HepG2 (cell line): ENCODE results near the gene CSNK2B. TPM values are rescaled to one million over a fixed set of nuclear protein-coding genes. Genes with fewer than 3 reads are reported as not detected.

ENCODE experiments used
- ARHGAP35 ChIP-seq: sonication (generic); formaldehyde crosslinking; IDR thresholded peaks from 2 replicates; pipeline ENCODE4 v1.9.0; 2022; ENCODE audit warnings: mild to moderate bottlenecking, inconsistent platforms, moderate library complexity, missing genetic modification reagents, borderline replicate concordance
- ASH2L ChIP-seq: fragments of 300-600, 200-600 bp; sonication (generic); IDR thresholded peaks from 2 replicates; pipeline ENCODE4 v1.7.0; 2017; ENCODE audit warnings: low read depth, mild to moderate bottlenecking, moderate library complexity, mixed read lengths, low read length; ENCODE audit not compliant: insufficient read length
- CBX5 ChIP-seq: sonication (generic); formaldehyde crosslinking; IDR thresholded peaks from 2 replicates; pipeline ENCODE4 v1.4.0; 2020; ENCODE audit warnings: missing genetic modification reagents, borderline replicate concordance
- CREM ChIP-seq, 2 experiments: sonication (generic) in 1 of 2; formaldehyde crosslinking in 1 of 2; IDR thresholded peaks; 2 replicates each; pipeline versions ENCODE4 v1.4.0 to v1.6.1; 2016 to 2020; ENCODE audit warnings: antibody characterized with exemption in 1 of 2, mild to moderate bottlenecking in 1 of 2, missing genetic modification reagents in 1 of 2
- FOXA1 ChIP-seq, 2 experiments: fragments of 450-650 bp in 1 of 2; sonication (generic) in 1 of 2; formaldehyde crosslinking in 1 of 2; IDR thresholded peaks; 2 replicates each; pipeline versions ENCODE4 v1.4.0 to v1.6.1; 2016 to 2020; ENCODE audit warnings: missing genetic modification reagents in 1 of 2
- HCFC1 ChIP-seq: fragments of 150-350 bp; IDR thresholded peaks from 2 replicates; pipeline ENCODE4 v1.6.1; 2014; ENCODE audit warnings: low read depth, low read length
- HOXA9 ChIP-seq: sonication (generic); formaldehyde crosslinking; IDR thresholded peaks from 2 replicates; pipeline ENCODE4 v1.8.1; 2022; ENCODE audit warnings: missing genetic modification reagents, mild to moderate bottlenecking, moderate library complexity, borderline replicate concordance
- MXI1 ChIP-seq: IDR thresholded peaks from 3 replicates; pipeline ENCODE4 v1.6.1; 2012; ENCODE audit warnings: low read depth, low read length, inconsistent platforms, borderline replicate concordance
- NKX3-1 ChIP-seq: sonication (generic); formaldehyde crosslinking; IDR thresholded peaks from 2 replicates; pipeline ENCODE4 v1.5.0; 2020; ENCODE audit warnings: missing genetic modification reagents
- REST ChIP-seq, 2 experiments: IDR thresholded peaks; 2 replicates each; pipeline ENCODE4 v1.6.1; 2011 to 2012; ENCODE audit warnings: low read length in 2 of 2, borderline replicate concordance in 1 of 2, low read depth in 1 of 2, mild to moderate bottlenecking in 1 of 2, moderate library complexity in 1 of 2
- SALL2 ChIP-seq: sonication (generic); formaldehyde crosslinking; IDR thresholded peaks from 2 replicates; pipeline ENCODE4 v1.8.1; 2023; ENCODE audit warnings: mild to moderate bottlenecking, missing genetic modification reagents, inconsistent platforms
- THAP7 ChIP-seq: sonication (generic); formaldehyde crosslinking; IDR thresholded peaks from 2 replicates; pipeline ENCODE4 v1.8.1; 2023; ENCODE audit warnings: mild to moderate bottlenecking, missing genetic modification reagents
- ZBTB25 ChIP-seq: IDR thresholded peaks from 2 replicates; pipeline ENCODE4 v1.6.1; 2018; ENCODE audit warnings: missing genetic modification reagents
- ZNF33A ChIP-seq: sonication (generic); formaldehyde crosslinking; IDR thresholded peaks from 2 replicates; pipeline ENCODE4 v1.5.1; 2020; ENCODE audit warnings: missing genetic modification reagents, mild to moderate bottlenecking, moderate library complexity, borderline replicate concordance
- ZNF598 ChIP-seq: sonication (generic); formaldehyde crosslinking; IDR thresholded peaks from 2 replicates; pipeline ENCODE4 v1.5.1; 2020; ENCODE audit warnings: mild to moderate bottlenecking, missing genetic modification reagents, borderline replicate concordance
- ZNF614 ChIP-seq: IDR thresholded peaks from 2 replicates; pipeline ENCODE4 v1.6.1; 2018; ENCODE audit warnings: missing biosample characterization, missing genetic modification reagents, inconsistent platforms, borderline replicate concordance
- ZNF713 ChIP-seq: sonication (generic); formaldehyde crosslinking; IDR thresholded peaks from 2 replicates; pipeline ENCODE4 v1.4.0; 2020; ENCODE audit warnings: mild to moderate bottlenecking, missing genetic modification reagents
- polyA plus RNA-seq, 8 experiments: library from polyadenylated mRNA; depleted of rRNA in 3 of 8; stranded (reverse) in 7 of 8; unstranded in 1 of 8; fragments of >200 nt; fragmentation: Illumina TruSeq in 4 of 8; extraction: Trizol in 4 of 8; gene quantifications; 2 replicates each; pipeline versions ENCODE4 v1.2.1 to v1.2.3, GENCODE V29; 2011 to 2016; ENCODE audit warnings: low read depth in 4 of 8, missing spikeins in 1 of 8, mixed read lengths in 1 of 8; ENCODE audit not compliant: insufficient read depth in 1 of 8
- total RNA-seq, 5 experiments: library from RNA; depleted of rRNA; stranded (reverse); fragments of >200 nt; fragmentation: Illumina TruSeq; extraction: Trizol; gene quantifications; 2 replicates each; pipeline ENCODE4 v1.2.3, GENCODE V29; 2016; ENCODE audit warnings: low read depth in 1 of 5
- TF ChIP-seq, protein P1 (sequence below): sonication (generic); formaldehyde crosslinking; conservative IDR thresholded peaks from 2 replicates; pipeline ENCODE4 v1.8.0; 2022; ENCODE audit warnings: mild to moderate bottlenecking, moderate library complexity, missing genetic modification reagents

Gene CSNK2B
- total and polyA plus RNA-seq, 2 of the 13 experiments (the other 11 are each of a cell fraction or from before 2014, with no cell fraction given) = 111 to 296 TPM

DNA sequence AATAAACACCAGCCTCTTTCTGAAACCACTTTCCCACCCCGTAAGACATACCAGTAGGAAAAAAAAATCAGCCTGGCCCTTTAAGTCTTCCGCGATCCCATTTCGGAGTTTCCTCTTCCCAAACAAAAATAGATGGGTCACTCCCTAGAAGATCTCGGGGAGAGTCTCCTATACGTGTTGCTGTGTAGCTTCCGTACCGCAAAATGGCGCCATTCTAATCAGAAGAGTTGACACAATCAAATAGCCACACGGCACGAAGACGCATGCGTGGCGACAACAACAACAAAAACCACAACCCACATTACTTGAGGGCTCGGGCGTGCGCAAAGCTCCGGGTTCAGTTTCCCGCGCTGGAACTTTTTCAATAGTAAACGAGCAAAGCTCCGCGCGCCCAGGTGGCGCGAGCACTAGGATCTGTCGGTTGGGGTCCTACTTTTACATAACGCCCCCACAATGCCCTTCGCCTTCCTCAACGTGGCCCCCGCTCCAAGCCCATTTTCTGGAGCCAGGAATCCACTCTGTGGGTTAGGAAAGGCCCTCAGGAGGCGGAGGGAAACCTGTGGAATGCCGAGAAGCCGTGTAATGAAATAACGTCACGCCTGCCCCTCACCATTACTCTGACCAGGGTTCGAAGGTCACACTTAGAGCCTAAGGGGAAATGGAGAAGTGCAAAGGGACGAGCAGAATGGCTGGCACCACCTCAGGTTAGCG lies 935 bp upstream of the CSNK2B start, which contains the start of gene GPANK1 (continued):
- peak; percentile 79; the same call in 1 of the 2 replicates for TF ChIP-seq ARHGAP35 (CRISPR knock-in tag)
- TF ChIP-seq ZNF614 (CRISPR knock-in tag) = peak; percentile 65; the same call in 1 of the 2 replicates
- peak; percentile 46; the same call in 1 of the 2 replicates for TF ChIP-seq HCFC1
- peak; percentile 17; the same call in 1 of the 2 replicates for TF ChIP-seq ZNF33A (CRISPR knock-in tag)
- TF ChIP-seq SALL2 (CRISPR knock-in tag) = no peak
- peak; percentile 60 for TF ChIP-seq ASH2L
- TF ChIP-seq ZNF713 (CRISPR knock-in tag) = 0 out of 2 replicates have a peak, but pooled peaks have one; percentile 83
- TF ChIP-seq REST (IDR thresholded peaks at IDR 0.05; ENCODE audit: borderline replicate concordance in 1 of 2, low read depth in 1 of 2, low read length in 2 of 2) = peak in 1 of 2 experiments; percentile 21; a peak in 1 of 4 replicates
- no peak for TF ChIP-seq HOXA9 (CRISPR knock-in tag)
- TF ChIP-seq, protein P1, sequence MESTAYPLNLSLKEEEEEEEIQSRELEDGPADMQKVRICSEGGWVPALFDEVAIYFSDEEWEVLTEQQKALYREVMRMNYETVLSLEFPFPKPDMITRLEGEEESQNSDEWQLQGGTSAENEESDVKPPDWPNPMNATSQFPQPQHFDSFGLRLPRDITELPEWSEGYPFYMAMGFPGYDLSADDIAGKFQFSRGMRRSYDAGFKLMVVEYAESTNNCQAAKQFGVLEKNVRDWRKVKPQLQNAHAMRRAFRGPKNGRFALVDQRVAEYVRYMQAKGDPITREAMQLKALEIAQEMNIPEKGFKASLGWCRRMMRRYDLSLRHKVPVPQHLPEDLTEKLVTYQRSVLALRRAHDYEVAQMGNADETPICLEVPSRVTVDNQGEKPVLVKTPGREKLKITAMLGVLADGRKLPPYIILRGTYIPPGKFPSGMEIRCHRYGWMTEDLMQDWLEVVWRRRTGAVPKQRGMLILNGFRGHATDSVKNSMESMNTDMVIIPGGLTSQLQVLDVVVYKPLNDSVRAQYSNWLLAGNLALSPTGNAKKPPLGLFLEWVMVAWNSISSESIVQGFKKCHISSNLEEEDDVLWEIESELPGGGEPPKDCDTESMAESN = 0 out of 2 replicates have a peak, but pooled peaks have one; percentile 43
- TF ChIP-seq MXI1 = peak; percentile 90; the same call in 2 of the 3 replicates
- no peak for TF ChIP-seq FOXA1 (IDR thresholded peaks at IDR 0.05)
- peak; percentile 73 for TF ChIP-seq FOXA1 (CRISPR knock-in tag; IDR thresholded peaks at IDR 0.05)
- peak; percentile 72 for TF ChIP-seq ZNF598 (CRISPR knock-in tag)
- peak; percentile 59 for TF ChIP-seq CREM (IDR thresholded peaks at IDR 0.05)
- TF ChIP-seq CREM (CRISPR knock-in tag; IDR thresholded peaks at IDR 0.05) = no peak
- TF ChIP-seq NKX3-1 (CRISPR knock-in tag) = peak; percentile 54; the same call in 1 of the 2 replicates
- TF ChIP-seq THAP7 (CRISPR knock-in tag) = peak; percentile 84
- peak; percentile 86; the same call in 1 of the 2 replicates for TF ChIP-seq ZBTB25 (CRISPR knock-in tag)
- TF ChIP-seq CBX5 (CRISPR knock-in tag) = peak; percentile 38; the same call in 1 of the 2 replicates
